Daoy (cell line): Measurements from ENCODE around the gene ZDHHC14. TPM values are rescaled to one million over a fixed set of nuclear protein-coding genes. Genes with fewer than 3 reads are reported as not detected.

Experiments used
- DNase-seq: peaks from one replicate; pipeline ENCODE4 v3.0.0-alpha.2; 2015; ENCODE audit warnings: low read depth
- total RNA-seq: library from RNA; depleted of rRNA; stranded (reverse); fragments of >200 nt; shearing (Covaris generic); gene quantifications from 2 replicates; pipeline ENCODE4 v1.2.3, GENCODE V29; 2014

The ZDHHC14 gene
- total RNA-seq, 1 experiment from 2014 or later, result 12.2 TPM

GRCh38 chr6:157596461-157596860 lies 215.5 kb downstream of the ZDHHC14 start:
- no peak for DNase-seq

- no peak for DNase-seq
Observed at GRCh38 chr6:157596886-157597285, 215.9 kb downstream of the ZDHHC14 start.

- peak; percentile 35 for DNase-seq
Observed at GRCh38 chr6:157597461-157598312, 216.7 kb downstream of the ZDHHC14 start.

DNA sequence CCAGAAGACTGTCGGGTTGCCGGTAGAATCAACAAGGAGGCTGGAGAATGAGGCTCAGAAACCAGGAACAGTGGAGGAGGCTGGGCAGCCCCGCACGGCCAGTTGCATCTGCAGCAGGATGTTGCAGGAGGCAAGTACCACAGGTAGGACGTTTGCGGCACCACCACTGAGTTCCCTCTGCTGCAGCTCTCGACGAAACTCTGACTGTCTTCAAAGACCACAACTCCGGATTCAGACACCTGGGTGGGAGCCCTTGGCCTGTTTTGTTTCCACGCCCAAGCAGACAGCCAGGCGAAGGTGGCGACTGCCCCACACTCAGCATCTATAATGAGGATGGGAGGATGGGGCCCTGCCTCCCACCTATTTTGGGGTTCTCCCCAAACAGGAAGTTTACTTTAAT lies 218.2 kb downstream of the ZDHHC14 start:
- no peak for DNase-seq

GRCh38 chr6:157600807-157601206 lies 219.8 kb downstream of the ZDHHC14 start:
- DNase-seq, result no peak

DNA sequence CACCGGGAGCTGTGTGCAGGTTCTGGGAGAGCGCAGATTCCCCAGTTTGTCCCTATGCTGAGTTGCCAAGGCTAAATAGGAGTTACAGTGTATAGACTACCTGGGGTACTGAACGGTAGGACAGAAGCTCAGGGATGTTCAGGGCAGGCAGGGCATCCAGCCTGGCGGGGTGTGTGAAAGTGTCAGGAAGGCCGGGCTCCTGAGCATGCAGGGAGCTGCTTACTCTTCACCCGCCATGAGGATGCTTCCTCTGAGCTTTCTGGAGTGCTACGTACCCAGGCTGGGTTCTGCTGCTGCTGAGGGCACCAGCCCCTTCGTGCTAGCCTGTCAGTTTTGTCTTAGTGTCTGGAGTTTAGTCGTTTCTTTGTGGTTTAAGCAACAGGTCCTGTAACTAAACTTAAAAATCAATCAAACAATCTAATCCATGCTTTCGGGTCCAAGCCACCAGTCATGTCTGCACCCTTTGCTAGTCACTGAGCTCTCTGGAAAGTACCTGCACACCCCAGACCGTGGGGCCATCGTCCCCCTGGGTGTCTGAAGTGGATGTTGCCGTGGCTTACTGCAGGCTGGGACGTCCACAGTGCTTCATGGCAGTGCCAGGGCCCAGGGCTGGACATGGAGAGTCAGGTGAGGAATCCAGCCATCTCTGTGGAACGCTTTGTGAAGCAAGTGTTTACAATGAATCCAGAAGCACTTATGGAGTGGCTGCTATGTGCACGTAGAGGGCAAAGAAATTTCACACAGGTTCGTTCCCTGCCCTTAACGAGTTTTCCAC lies 221.7 kb downstream of the ZDHHC14 start:
- no peak for DNase-seq

GRCh38 chr6:157603314-157603940 lies 222.4 kb downstream of the ZDHHC14 start:
- no peak for DNase-seq

DNA sequence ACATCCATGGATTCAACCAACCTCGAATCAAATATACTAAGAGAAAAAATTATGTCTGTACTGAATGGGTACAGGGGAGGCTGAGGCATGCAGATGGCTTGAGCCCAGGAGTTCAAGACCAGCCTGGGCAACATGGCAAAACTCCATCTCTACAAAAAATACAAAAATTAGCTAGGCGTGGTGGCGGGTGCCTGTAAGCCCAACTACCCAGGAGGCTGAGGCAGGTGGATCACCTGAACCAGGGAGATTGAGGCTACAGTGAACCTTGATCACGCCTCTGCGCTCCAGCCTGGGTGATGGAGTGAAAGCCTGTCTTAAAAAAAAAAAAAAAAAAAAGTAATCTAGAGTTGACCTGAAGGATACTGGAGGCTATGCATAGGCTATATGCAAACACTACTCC lies 223.0 kb downstream of the ZDHHC14 start:
- DNase-seq, result no peak

DNA sequence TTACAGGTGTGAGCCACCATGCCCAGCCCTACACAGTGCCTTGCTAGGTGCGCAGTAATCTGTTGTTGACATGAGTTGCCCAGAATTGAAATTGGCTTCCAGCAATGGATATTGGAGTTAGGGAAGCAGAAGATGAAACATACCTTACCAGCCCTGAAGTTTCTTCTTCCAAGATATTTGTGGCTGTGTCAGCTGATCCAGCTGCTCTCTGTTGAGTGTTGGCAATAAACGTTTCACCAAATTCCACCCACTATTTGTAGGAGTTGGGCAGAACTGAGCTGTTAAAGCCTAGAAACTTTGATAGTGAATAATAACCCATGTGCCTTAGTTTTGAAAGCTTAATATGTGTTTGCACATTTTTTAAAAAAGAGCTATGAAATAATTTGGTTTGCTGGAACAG lies 223.8 kb downstream of the ZDHHC14 start:
- no peak for DNase-seq

DNA sequence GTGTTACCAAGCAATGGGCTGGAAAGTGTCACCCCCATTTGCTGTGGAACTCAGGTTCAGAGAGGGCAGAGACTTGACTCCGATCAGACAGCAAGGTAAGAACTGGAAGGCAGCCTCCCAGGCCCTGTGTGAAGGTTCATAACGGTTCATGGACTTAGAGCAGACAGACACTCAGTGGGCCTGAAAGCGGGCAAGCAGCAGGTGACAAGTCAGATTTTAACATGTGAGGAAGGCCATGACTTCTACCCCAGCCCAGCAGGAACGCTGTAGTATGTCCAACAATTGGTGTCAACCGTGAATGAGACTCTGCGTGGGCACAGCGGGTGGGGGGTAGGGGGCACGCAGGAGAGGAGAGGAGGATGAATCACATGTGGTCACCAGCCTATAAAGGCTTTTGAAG lies 224.5 kb downstream of the ZDHHC14 start:
- no peak for DNase-seq

- DNase-seq, result no peak
Observed at GRCh38 chr6:157606516-157606915, 225.5 kb downstream of the ZDHHC14 start.

GRCh38 chr6:157607317-157608109 lies 226.5 kb downstream of the ZDHHC14 start:
- no peak for DNase-seq

DNA sequence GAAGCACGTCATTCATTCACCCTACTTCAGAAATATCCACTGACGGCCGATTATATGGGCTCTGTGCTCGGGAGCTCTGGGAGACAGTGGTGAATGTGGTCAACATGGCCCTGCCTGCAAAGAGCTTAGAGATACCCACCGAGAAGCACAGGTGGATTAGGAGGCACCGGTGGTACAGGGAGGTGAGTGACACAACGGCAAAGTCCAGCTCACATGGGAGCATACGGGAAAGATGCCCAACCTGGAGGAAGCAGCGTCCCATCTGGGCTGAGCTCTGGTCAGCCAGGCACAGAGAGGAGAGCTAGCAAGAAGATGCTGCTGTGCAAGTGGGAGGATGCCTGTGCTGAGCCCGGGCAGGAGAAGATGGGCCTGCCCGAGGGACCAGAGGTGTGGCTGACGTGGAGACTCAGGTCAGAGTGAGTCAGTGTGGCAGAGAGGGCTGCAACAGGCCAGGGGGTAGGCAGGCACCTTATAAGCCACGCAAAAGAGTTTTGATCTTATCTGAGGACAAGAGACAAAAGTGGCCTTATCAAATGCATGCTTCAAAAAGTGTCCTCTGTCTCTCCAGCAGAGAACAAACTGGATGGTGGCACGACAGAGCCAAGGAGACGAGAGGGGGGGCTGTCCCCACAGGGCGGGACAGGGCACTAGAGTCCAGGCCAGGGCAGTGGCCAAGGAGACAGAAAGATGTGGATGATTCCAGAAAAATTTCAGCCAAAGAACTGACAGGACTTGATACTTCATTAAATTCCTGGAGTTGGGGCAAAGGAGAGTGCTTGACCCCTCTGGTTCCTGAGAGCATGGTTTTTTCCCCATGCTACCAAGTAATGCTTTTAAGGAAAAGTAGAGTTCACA lies 227.5 kb downstream of the ZDHHC14 start:
- DNase-seq, result no peak

GRCh38 chr6:157609117-157609516 lies 228.1 kb downstream of the ZDHHC14 start:
- DNase-seq, result no peak

DNA sequence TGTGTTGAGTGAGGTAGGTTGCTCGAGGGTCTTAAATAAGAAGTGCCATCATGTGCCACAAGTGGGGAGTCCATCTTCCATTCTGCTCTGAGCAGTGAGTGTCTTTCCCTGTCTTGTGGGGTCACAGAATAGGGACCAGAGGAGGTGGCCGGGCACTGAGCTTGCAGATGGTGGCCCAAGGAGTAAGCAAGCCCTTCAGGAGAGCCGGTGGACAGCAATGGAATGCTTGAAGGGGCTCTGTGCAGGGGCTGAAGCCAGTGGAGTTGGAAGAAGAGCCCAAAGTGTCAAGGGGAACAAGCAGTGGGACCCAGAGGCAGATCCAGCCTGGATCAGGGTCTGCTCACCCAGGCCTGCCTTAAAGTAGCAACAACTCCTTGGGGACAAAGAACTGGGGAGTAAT lies 228.6 kb downstream of the ZDHHC14 start:
- no peak for DNase-seq

- DNase-seq, result no peak
Observed at GRCh38 chr6:157610451-157610999, 229.5 kb downstream of the ZDHHC14 start.

- DNase-seq, result no peak
Observed at GRCh38 chr6:157611406-157611805, 230.4 kb downstream of the ZDHHC14 start.

- peak; percentile 91 for DNase-seq
Observed at GRCh38 chr6:157613011-157613522, 232.1 kb downstream of the ZDHHC14 start.

GRCh38 chr6:157614026-157614568 lies 233.1 kb downstream of the ZDHHC14 start:
- peak; percentile 66 for DNase-seq

GRCh38 chr6:157615420-157615769 lies 234.4 kb downstream of the ZDHHC14 start:
- peak; percentile 41 for DNase-seq
